CD4-positive, alpha-beta memory T cell (primary cell): ENCODE data around the gene EXOC6B. TPM values are rescaled to one million over a fixed set of nuclear protein-coding genes. Genes with fewer than 3 reads are reported as not detected.

ENCODE experiments used
- CTCF ChIA-PET: fragments of 350-600 bp; sonication (Branson Sonifier 250); formaldehyde crosslinking; loops from one replicate; lab custom pipeline; 2021; ENCODE audit warnings: inconsistent platforms; ENCODE audit not compliant: partially characterized antibody; lab: Charles Lee
- POLR2A ChIA-PET: fragments of 350-600 bp; sonication (Branson Sonifier 250); formaldehyde crosslinking; loops from one replicate; lab custom pipeline; 2021; ENCODE audit not compliant: partially characterized antibody; lab: Charles Lee
- DNase-seq, 5 donors: peaks; one replicate each; pipeline versions ENCODE4 v3.0.0 to v3.0.0-alpha.2; 2020 to 2022; ENCODE audit warnings: mixed read lengths in 1 of 5
- H3K27ac ChIP-seq: one replicate; pipeline ENCODE4 v1.7.0; 2013; ENCODE audit warnings: low read depth, low read length
- H3K27me3 ChIP-seq: 2 replicates; pipeline ENCODE4 v1.7.0; 2013; ENCODE audit warnings: mild to moderate bottlenecking, low read length, moderate library complexity; ENCODE audit not compliant: insufficient read depth
- H3K36me3 ChIP-seq: 2 replicates; pipeline ENCODE4 v1.7.0; 2013; ENCODE audit warnings: mild to moderate bottlenecking, low read length, moderate library complexity; ENCODE audit not compliant: insufficient read depth
- H3K4me1 ChIP-seq: 2 replicates; pipeline ENCODE4 v1.7.0; 2013; ENCODE audit warnings: mild to moderate bottlenecking, low read length, moderate library complexity; ENCODE audit not compliant: insufficient read depth
- H3K4me3 ChIP-seq, 2 donors: one replicate each; pipeline ENCODE4 v1.7.0; 2013; ENCODE audit warnings: low read length in 2 of 2, mild to moderate bottlenecking in 1 of 2
- H3K9me3 ChIP-seq, 2 donors: one replicate each; pipeline ENCODE4 v1.7.0; 2013; ENCODE audit warnings: low read length in 2 of 2, control low read depth in 1 of 2; ENCODE audit not compliant: control insufficient read depth in 1 of 2
- H3K27ac Mint-ChIP-seq, 7 donors: one replicate each; pipeline ENCODE4 v1.8.0; 2020 to 2021; ENCODE audit warnings: mixed read lengths in 7 of 7, mild to moderate bottlenecking in 6 of 7, inconsistent platforms in 3 of 7, moderate library complexity in 3 of 7
- H3K27me3 Mint-ChIP-seq, 2 donors: one replicate each; pipeline ENCODE4 v1.8.0; 2020 to 2021; ENCODE audit warnings: mixed read lengths in 2 of 2
- H3K36me3 Mint-ChIP-seq, 2 donors: one replicate each; pipeline ENCODE4 v1.8.0; 2020 to 2021; ENCODE audit warnings: mixed read lengths in 2 of 2, inconsistent platforms in 1 of 2, mild to moderate bottlenecking in 1 of 2
- H3K4me1 Mint-ChIP-seq, 4 donors: one replicate each; pipeline ENCODE4 v1.8.0; 2020 to 2021; ENCODE audit warnings: mixed read lengths in 4 of 4, mild to moderate bottlenecking in 1 of 4
- H3K4me3 Mint-ChIP-seq, 8 donors: one replicate each; pipeline ENCODE4 v1.8.0; 2020 to 2021; ENCODE audit warnings: mixed read lengths in 8 of 8, mild to moderate bottlenecking in 7 of 8, moderate library complexity in 6 of 8, inconsistent platforms in 3 of 8
- H3K9me3 Mint-ChIP-seq, 8 donors: one replicate each; pipeline ENCODE4 v1.8.0; 2020 to 2021; ENCODE audit warnings: mixed read lengths in 8 of 8, mild to moderate bottlenecking in 5 of 8, inconsistent platforms in 3 of 8, moderate library complexity in 1 of 8
- intact Hi-C: fragments of 100-400 bp; cut with micrococcal nuclease; formaldehyde crosslinking; loops from one replicate; pipeline ENCODE4 v1.15.1; 2023
- polyA plus RNA-seq, 2 donors: library from polyadenylated mRNA; unstranded; fragments of 300-500 nt; fragmentation: Illumina TruSeq; gene quantifications; one replicate each; pipeline ENCODE4 v1.2.3, GENCODE V29; 2021
- total RNA-seq, 2 experiments: library from RNA; stranded (reverse); gene quantifications; one replicate each; pipeline ENCODE4 v1.2.3, GENCODE V29; 2021

EXOC6B gene
- total and polyA plus RNA-seq, 4 experiments from 2014 or later: 1.3 to 19.8 (median 10.7) TPM

- Mint-ChIP-seq H3K36me3 (peaks cover 0 to 8% of the 10 kb centered on the region in 2 donors), H3K9me3 (no peaks in the 10 kb centered on the region), H3K27ac (no peak overlapping the region), H3K4me1 (peaks cover 0 to 3% (median 0%) of the 10 kb centered on the region in 4 donors), H3K27me3 (no peaks in the 10 kb centered on the region), H3K4me3 (no peak overlapping the region)
- ChIA-PET CTCF (interaction anchor here (4.8 kb wide), 1 partner anchor 654 kb away, joined by 42 read pairs; no protein-coding TSS in a partner anchor), POLR2A (no interaction called here)
- no peak overlapping the region for H3K27ac ChIP-seq
- no peak overlapping the region for H3K4me3 ChIP-seq
- no peaks in the 10 kb centered on the region for H3K27me3 ChIP-seq
- H3K36me3 ChIP-seq: no peaks in the 10 kb centered on the region
- intact Hi-C loops: no loop called here
- H3K9me3 ChIP-seq: no peaks in the 10 kb centered on the region
- no peaks in the 10 kb centered on the region for H3K4me1 ChIP-seq
- no peak for DNase-seq
Measured at GRCh38 chr2:72576861-72577260, 249.0 kb downstream of the EXOC6B start.

DNA sequence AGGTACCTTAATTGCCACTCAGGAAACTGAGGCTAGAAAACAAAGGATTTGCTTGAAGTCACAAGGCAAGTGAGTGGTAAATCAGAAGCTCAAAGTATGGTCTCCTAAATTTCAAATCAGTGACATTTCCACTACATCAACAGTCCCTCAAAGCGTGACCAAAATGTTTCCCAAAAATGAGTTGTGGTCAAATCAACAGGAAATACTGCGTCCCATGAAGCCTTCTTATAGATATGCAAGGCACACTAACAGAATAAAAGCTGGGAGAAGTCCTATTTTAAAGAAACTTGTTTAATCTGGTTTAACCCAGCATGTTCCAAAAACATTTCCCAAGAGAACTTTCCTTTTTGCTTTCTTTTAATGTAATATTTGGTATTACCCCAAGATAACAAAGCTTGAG lies 249.4 kb downstream of the EXOC6B start:
- no peaks in the 10 kb centered on the region for H3K27me3 Mint-ChIP-seq
- CTCF ChIA-PET: interaction anchor here (4.8 kb wide), 1 partner anchor 653 kb away, joined by 42 read pairs; no protein-coding TSS in a partner anchor

DNA sequence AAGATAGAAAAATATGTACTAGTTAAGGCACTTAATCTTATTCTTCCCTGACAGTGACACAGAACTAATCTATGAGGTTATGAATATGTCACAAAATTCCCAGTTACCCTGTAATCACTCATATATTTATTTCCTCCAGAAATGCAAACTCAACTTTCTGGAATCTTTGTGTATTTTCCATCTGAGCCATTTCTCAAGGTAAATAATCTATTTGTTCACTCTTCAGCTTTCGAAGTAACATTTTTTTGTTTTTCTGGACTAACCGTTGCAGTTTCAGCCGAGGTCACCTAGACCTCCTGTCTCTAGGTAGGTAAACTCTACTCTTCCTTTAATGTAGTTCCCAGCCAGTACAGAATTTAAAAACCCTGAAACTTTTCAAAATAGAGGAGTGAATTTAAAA lies 250.9 kb downstream of the EXOC6B start:
- H3K9me3 ChIP-seq: no peaks in the 10 kb centered on the region
- H3K9me3 Mint-ChIP-seq: no peaks in the 10 kb centered on the region
- no peak overlapping the region for H3K4me3 ChIP-seq
- H3K4me1 ChIP-seq: no peaks in the 10 kb centered on the region
- POLR2A ChIA-PET: no interaction called here
- no peak overlapping the region for H3K27ac ChIP-seq
- H3K36me3 ChIP-seq: no peaks in the 10 kb centered on the region
- DNase-seq: no peak
- intact Hi-C loops: no loop called here
- H3K27me3 Mint-ChIP-seq: no peaks in the 10 kb centered on the region
- H3K27ac Mint-ChIP-seq: no peak overlapping the region
- peaks cover 0 to 1% (median 0%) of the 10 kb centered on the region in 4 donors for H3K4me1 Mint-ChIP-seq
- H3K36me3 Mint-ChIP-seq: peaks cover 0 to 8% of the 10 kb centered on the region in 2 donors
- no peaks in the 10 kb centered on the region for H3K27me3 ChIP-seq
- H3K4me3 Mint-ChIP-seq: no peak overlapping the region
- CTCF ChIA-PET: no interaction called here

More for the DNA sequence above, 249.4 kb downstream of the EXOC6B start:
- Histone ChIP-seq H3K27ac (no peak overlapping the region), H3K36me3 (no peaks in the 10 kb centered on the region), H3K9me3 (no peaks in the 10 kb centered on the region), H3K27me3 (no peaks in the 10 kb centered on the region), H3K4me1 (no peaks in the 10 kb centered on the region), H3K4me3 (no peak overlapping the region)
- DNase-seq: no peak
- Mint-ChIP-seq H3K27ac (no peak overlapping the region), H3K4me1 (peaks cover 0 to 3% (median 0%) of the 10 kb centered on the region in 4 donors), H3K4me3 (no peak overlapping the region), H3K9me3 (no peaks in the 10 kb centered on the region), H3K36me3 (peaks cover 0 to 8% of the 10 kb centered on the region in 2 donors)
- POLR2A ChIA-PET: no interaction called here
- intact Hi-C loops: no loop called here

GRCh38 chr2:72573232-72573631 lies 252.6 kb downstream of the EXOC6B start:
- H3K4me3 Mint-ChIP-seq: no peak overlapping the region
- peaks cover 0 to 13% of the 10 kb centered on the region in 2 donors for H3K36me3 Mint-ChIP-seq
- Histone ChIP-seq H3K36me3 (no peaks in the 10 kb centered on the region), H3K9me3 (no peaks in the 10 kb centered on the region), H3K27me3 (no peaks in the 10 kb centered on the region), H3K4me1 (no peaks in the 10 kb centered on the region), H3K27ac (no peak overlapping the region), H3K4me3 (no peak overlapping the region)
- no peak for DNase-seq
- ChIA-PET POLR2A (no interaction called here), CTCF (no interaction called here)
- no peaks in the 10 kb centered on the region for H3K27me3 Mint-ChIP-seq
- intact Hi-C loops: no loop called here
- H3K27ac Mint-ChIP-seq: no peak overlapping the region
- no peaks in the 10 kb centered on the region for H3K9me3 Mint-ChIP-seq
- no peaks in the 10 kb centered on the region for H3K4me1 Mint-ChIP-seq

- H3K27ac ChIP-seq: no peak overlapping the region
- H3K9me3 Mint-ChIP-seq: no peaks in the 10 kb centered on the region
- H3K4me3 Mint-ChIP-seq: no peak overlapping the region
- peak overlapping the region in 1 of 7 donors; percentile 20 for H3K27ac Mint-ChIP-seq
- H3K9me3 ChIP-seq: no peaks in the 10 kb centered on the region
- CTCF ChIA-PET: no interaction called here
- intact Hi-C loops: no loop called here
- H3K4me1 Mint-ChIP-seq: no peaks in the 10 kb centered on the region
- H3K36me3 ChIP-seq: no peaks in the 10 kb centered on the region
- DNase-seq: no peak
- no peak overlapping the region for H3K4me3 ChIP-seq
- no peaks in the 10 kb centered on the region for H3K4me1 ChIP-seq
- H3K36me3 Mint-ChIP-seq: peaks cover 0 to 18% of the 10 kb centered on the region in 2 donors
- no peaks in the 10 kb centered on the region for H3K27me3 Mint-ChIP-seq
- H3K27me3 ChIP-seq: no peaks in the 10 kb centered on the region
- POLR2A ChIA-PET: no interaction called here
Measured at GRCh38 chr2:72572501-72572900, 253.3 kb downstream of the EXOC6B start.

GRCh38 chr2:72570413-72570812 lies 255.4 kb downstream of the EXOC6B start:
- Histone ChIP-seq H3K27ac (no peak overlapping the region), H3K4me1 (no peaks in the 10 kb centered on the region), H3K27me3 (no peaks in the 10 kb centered on the region), H3K4me3 (no peak overlapping the region), H3K36me3 (no peaks in the 10 kb centered on the region), H3K9me3 (no peaks in the 10 kb centered on the region)
- DNase-seq: no peak
- Mint-ChIP-seq H3K27ac (no peak overlapping the region), H3K27me3 (no peaks in the 10 kb centered on the region), H3K4me1 (no peaks in the 10 kb centered on the region), H3K4me3 (no peak overlapping the region), H3K9me3 (no peaks in the 10 kb centered on the region), H3K36me3 (peaks cover 0 to 21% of the 10 kb centered on the region in 2 donors)
- ChIA-PET POLR2A (no interaction called here), CTCF (no interaction called here)
- intact Hi-C loops: no loop called here

- DNase-seq: no peak
- Mint-ChIP-seq H3K4me1 (peaks cover 3 to 13% (median 9%) of the 10 kb centered on the region in 4 donors), H3K27me3 (no peaks in the 10 kb centered on the region), H3K9me3 (no peaks in the 10 kb centered on the region), H3K27ac (no peak overlapping the region), H3K4me3 (no peak overlapping the region), H3K36me3 (peaks cover 8 to 16% of the 10 kb centered on the region in 2 donors)
- Histone ChIP-seq H3K4me1 (peaks cover 8% of the 10 kb centered on the region), H3K27me3 (no peaks in the 10 kb centered on the region), H3K9me3 (no peaks in the 10 kb centered on the region), H3K4me3 (no peak overlapping the region), H3K36me3 (no peaks in the 10 kb centered on the region), H3K27ac (no peak overlapping the region)
- ChIA-PET CTCF (interaction anchor here (0.6 to 1.0 kb wide), 2 partner anchors 17 to 18 kb away, joined by 3 to 4 read pairs; no protein-coding TSS in a partner anchor), POLR2A (no interaction called here)
- intact Hi-C loops: no loop called here
Measured at GRCh38 chr2:72562451-72563153, 263.2 kb downstream of the EXOC6B start.
